ENCODE results near the gene MON2.
A peak's percentile ranks its signal among the peaks of the same experiment; 100 is the strongest.
"Not testable (repeated sequence)": the region's sequence is repeated elsewhere in the genome, so short reads cannot be mapped to it uniquely, and the experiment has no call there.

MON2 gene

GRCh38 chr12:62540354-62540753, 73.7 kb downstream of the MON2 start:
- no peak for DNase-seq (ENCODE audit: insufficient read length, low spot score)
- no peak for FAIRE-seq

- DNase-seq (ENCODE audit: insufficient read length, low spot score) = no peak
- FAIRE-seq = no peak
Measured at GRCh38 chr12:62542814-62543213, 76.2 kb downstream of the MON2 start.

- FAIRE-seq (no peak), DNase-seq (ENCODE audit: insufficient read length, low spot score) (no peak)
Measured at GRCh38 chr12:62543324-62543723, 76.7 kb downstream of the MON2 start.

GRCh38 chr12:62543741-62544140, 77.1 kb downstream of the MON2 start:
- FAIRE-seq (no peak), DNase-seq (ENCODE audit: insufficient read length, low spot score) (no peak)

- no peak for DNase-seq (ENCODE audit: insufficient read length, low spot score)
- no peak for FAIRE-seq
Measured at GRCh38 chr12:62552906-62553556, 86.4 kb downstream of the MON2 start.

GRCh38 chr12:62559366-62559765, 92.7 kb downstream of the MON2 start:
- not testable (repeated sequence) for FAIRE-seq; DNase-seq (ENCODE audit: insufficient read length, low spot score)

- DNase-seq (ENCODE audit: insufficient read length, low spot score) (no peak), FAIRE-seq (no peak)
Measured at GRCh38 chr12:62562846-62563245, 96.2 kb downstream of the MON2 start.

- DNase-seq (ENCODE audit: insufficient read length, low spot score) (no peak), FAIRE-seq (peak; percentile 51)
Measured at GRCh38 chr12:62575036-62575435, 108.4 kb downstream of the MON2 start.

- DNase-seq (ENCODE audit: insufficient read length, low spot score) (no peak), FAIRE-seq (no peak)
Measured at GRCh38 chr12:62576503-62576902, 109.9 kb downstream of the MON2 start.

GRCh38 chr12:62578726-62579125, 112.1 kb downstream of the MON2 start:
- DNase-seq (ENCODE audit: insufficient read length, low spot score) (no peak), FAIRE-seq (no peak)

- no peak for FAIRE-seq
- DNase-seq (ENCODE audit: insufficient read length, low spot score) = no peak
Measured at GRCh38 chr12:62581288-62582064, 114.8 kb downstream of the MON2 start.

- no peak for DNase-seq (ENCODE audit: insufficient read length, low spot score)
Measured at GRCh38 chr12:62582065-62582366, 115.4 kb downstream of the MON2 start.

GRCh38 chr12:62584619-62585018, 118.0 kb downstream of the MON2 start:
- DNase-seq (ENCODE audit: insufficient read length, low spot score) (no peak), FAIRE-seq (no peak)

More at GRCh38 chr12:62582065-62582366, 115.4 kb downstream of the MON2 start:
- no peak for FAIRE-seq

GRCh38 chr12:62586850-62587249, 120.2 kb downstream of the MON2 start:
- FAIRE-seq (no peak), DNase-seq (ENCODE audit: insufficient read length, low spot score) (no peak)

- DNase-seq (ENCODE audit: insufficient read length, low spot score) (no peak), FAIRE-seq (no peak)
Measured at GRCh38 chr12:62588916-62589315, 122.3 kb downstream of the MON2 start.

GRCh38 chr12:62597253-62597652, 130.6 kb downstream of the MON2 start:
- no peak for FAIRE-seq
- no peak for DNase-seq (ENCODE audit: insufficient read length, low spot score)

GRCh38 chr12:62598846-62599245, 132.2 kb downstream of the MON2 start:
- DNase-seq (ENCODE audit: insufficient read length, low spot score) (no peak), FAIRE-seq (no peak)

- no peak for FAIRE-seq
- no peak for DNase-seq (ENCODE audit: insufficient read length, low spot score)
Measured at GRCh38 chr12:62599854-62600437, 133.3 kb downstream of the MON2 start.

GRCh38 chr12:62601765-62602164, 135.1 kb downstream of the MON2 start:
- FAIRE-seq = peak; percentile 18
- no peak for DNase-seq (ENCODE audit: insufficient read length, low spot score)

- DNase-seq (ENCODE audit: insufficient read length, low spot score) = peak; percentile 37
- FAIRE-seq = peak; percentile 83
Measured at GRCh38 chr12:62602255-62603060, 135.8 kb downstream of the MON2 start.
